ENCODE measurements around the gene DERL3.

DERL3 gene

DNA sequence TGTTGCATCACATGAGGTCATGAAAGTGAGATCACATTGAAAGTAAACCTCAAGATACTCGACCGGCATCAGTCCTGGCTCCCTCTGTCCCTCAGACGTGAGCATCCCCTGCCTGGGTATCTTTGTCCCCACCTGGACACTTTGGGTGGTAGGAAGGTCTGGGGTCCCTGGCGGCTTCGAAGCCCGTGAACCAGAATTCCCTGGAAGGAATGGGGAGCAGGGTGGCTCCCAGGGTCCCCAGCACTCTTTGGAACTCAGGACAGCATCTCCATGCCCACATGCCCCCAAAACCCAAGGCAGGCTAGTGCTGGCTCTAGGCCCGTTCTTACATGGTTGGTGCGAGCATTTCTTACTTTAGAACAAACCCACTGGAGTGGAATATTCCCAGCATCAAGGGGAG lies 7.5 kb downstream of the DERL3 start:
- no peak for DNase-seq

- DNase-seq: no peak
These were observed 8.9 kb downstream of the DERL3 start for GRCh38 chr22:23829845-23830372.

DNA sequence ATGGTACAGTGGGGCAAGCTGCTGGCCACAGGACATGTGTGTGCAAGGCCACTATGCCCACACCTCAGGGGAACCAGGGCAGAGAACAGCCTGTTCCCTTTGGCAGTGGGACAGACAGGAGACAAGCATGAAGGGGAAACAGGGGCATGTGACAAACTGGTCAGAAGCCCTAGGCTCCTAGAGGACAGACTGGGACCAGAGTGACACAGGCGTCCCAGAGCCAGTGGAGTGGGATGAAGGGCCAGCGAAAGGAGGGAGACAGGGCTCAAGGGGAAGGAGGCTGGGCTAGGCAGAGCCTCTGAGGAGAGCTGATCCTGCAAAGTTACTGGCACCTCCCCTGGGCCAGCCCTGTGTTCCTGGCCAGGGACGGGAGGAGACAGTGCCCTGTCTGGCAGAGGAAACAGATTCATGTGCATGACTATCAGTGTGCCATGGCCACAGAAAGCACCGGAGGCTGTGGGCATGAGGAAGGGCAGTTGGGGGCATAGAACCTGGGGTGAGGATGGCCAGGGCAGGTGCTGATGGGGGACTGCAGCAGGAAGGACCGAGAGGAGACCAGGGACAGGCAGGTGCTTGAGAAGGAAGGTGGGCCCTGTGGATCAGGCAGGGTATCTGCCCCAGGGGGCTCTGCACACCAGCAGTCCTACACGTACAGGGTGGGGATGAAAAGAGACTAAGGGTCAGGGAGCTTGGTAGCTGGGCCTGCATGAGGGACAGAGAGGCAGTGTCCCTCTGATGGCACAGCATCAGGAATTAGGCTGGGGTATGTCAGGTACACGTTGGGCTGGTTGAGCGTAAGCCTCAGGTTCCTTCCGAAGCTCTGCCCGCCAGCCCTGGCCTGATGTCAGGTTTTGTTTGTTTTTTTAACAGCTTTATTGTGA lies 9.8 kb downstream of the DERL3 start:
- no peak for DNase-seq

- no peak for DNase-seq
These were observed 11.3 kb downstream of the DERL3 start for GRCh38 chr22:23827351-23827995.

DNA sequence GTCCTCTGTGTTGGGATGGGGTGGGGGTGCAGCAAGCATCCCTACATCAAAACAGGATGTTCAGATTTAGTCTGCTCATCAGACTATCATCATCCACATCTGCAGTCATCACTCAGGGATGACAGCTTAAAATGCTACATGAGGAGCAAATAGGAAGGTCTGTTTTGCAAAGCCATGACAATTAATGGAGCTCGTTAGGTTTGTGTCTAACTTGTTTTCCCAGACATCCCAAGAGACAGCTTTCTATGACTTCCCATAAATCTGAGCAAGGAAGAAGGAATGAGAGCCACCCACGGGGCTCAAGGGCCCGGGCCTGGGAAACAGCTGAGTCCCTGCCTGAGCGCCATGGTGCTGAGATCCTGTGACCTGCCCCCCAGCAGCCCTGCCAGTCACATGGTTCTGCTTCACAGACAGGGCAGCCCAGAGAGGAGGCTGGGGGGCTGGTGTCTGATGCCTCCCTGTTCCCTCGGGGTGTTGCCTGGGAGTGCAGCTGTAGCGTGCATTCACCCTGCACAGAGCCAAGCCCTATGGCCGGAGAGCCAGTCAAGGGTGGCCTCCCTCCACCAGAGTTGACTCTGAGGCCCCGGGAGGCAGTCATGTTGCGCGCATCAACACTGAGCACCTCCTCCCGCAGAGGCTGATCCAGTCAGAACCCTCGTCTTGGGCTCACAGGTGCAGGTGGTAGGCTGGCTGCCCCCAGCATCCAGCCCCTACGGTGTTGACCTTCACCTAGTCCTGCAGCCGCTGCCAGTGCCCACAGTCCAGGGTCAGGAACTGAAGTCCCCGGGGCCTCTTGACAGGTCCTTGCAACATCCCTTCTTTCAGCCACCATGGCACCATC lies 12.1 kb downstream of the DERL3 start:
- no peak for DNase-seq

GRCh38 chr22:23825246-23825905 lies 13.4 kb downstream of the DERL3 start:
- no peak for DNase-seq

- DNase-seq: no peak
These were observed 14.1 kb downstream of the DERL3 start for GRCh38 chr22:23824476-23825245.

GRCh38 chr22:23823331-23823791 lies 15.4 kb downstream of the DERL3 start:
- no peak for DNase-seq

DNA sequence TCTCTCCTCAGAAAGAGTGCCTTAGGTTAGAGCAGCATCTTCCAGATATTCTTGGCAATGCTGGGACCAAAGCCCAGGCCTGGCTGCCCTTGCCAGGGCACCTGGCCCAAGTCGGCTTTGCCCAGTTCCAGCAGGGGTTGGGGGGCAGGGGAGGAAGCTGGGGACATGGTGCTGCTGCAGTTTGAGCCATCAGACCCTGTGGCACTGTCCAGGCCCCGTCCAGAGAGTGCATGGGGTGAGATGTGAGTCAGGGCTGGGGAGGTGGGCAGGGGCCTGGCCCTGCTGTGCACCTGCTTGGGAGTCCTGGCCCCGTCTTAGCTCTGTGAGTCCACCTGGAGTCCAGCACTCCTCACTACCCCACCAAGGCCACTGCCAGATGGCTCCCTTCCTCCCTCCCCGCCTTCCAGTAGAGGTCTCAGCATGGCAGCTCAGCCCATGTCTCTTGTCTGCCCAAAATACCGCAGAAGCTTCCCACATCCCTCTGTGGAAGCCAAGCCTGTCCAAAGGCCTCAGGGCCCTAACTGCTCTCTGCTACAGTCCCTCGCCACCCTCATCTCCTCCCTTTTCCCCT lies 16.6 kb downstream of the DERL3 start:
- no peak for DNase-seq

DNA sequence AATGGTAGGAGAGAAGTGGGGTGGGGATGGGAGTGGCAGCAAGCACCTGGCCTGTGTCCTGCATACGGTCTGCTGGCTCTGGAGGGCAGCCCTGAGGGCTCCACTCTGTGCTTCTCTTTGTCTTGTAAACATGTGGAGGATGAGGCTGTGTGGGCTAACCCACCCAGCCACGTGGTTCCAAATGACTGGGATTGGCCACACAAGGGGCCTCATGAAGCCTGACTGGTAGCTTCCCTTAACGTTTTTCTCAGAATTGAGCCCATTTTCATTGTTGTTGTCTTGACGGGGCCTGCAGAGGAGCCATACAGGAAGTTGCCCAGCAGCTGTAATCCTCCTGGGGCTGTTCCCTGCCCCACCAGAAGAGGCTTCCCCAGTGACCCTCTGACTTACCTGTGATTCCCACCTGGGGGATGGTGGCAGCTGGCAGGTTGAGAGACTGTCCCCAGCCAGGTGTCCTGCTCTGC lies 18.0 kb downstream of the DERL3 start:
- DNase-seq: no peak

DNA sequence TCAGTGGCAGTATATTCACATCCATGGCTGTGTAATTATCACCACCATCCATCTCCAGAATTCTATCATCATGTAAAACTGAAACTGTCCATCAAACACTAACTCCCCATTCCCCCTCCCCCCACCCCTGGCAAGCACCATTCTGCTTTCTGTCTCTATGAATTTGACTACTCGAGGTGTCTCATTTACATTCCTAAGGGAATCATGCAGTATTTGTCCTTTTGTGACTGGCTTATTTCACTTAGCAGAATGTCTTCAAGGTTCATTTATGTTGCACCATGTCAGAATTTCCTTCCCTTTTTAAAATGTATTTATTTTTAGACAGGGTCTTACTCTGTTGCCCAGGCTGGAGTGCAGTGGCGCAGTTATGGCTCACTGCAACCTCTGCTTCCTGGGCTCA lies 20.3 kb downstream of the DERL3 start:
- DNase-seq: no peak

DNA sequence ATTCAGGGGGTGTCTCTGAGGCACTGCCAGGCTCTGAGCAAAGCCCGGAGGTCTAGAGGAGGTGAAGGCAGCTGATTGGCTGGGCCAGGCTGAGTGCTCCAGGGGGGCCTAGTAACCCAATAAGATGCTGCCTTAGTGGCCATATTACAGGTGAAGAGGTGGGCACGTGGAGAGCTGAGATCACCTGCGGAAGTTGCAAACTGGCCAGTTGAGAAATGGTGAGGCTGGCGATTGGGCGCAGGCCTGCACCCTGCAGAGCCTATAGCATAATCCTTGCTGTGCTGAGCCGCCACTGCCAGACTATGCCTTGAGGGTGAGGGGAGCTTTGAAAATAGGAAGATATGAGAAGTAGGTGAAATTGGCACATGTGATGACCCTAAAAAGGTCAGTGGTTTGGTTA lies 21.7 kb downstream of the DERL3 start:
- no peak for DNase-seq

- no peak for DNase-seq
These were observed 22.4 kb downstream of the DERL3 start for GRCh38 chr22:23816156-23816976.

DNA sequence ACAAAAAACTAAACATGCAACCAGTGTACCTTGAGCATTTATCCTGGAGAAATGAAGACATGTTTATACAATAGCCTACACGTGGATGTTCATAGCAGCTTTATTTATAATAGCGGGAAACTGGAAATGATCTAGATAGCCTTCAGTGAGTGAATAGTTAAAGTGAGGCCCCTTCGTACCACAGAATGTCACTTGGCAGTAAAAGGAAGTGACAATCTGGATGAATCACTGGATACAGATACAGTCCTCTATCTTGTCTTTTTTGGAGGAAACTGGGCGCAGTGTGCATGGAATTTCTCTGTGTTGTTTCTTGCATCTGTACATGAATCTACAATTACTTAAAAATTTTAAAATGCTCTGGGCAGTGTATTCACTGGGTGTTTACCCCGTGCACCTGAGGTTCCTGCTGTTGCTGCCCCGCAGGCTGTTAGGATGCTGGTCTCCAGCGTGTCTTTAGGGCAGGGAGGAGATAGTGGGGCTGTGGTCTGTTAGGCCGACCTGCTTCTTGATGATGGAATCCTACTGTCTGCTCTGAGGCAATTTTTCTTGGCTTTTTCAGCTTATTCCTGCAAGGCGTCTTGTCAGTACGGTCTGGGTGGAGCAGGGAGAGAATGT lies 23.2 kb downstream of the DERL3 start:
- DNase-seq: no peak

DNA sequence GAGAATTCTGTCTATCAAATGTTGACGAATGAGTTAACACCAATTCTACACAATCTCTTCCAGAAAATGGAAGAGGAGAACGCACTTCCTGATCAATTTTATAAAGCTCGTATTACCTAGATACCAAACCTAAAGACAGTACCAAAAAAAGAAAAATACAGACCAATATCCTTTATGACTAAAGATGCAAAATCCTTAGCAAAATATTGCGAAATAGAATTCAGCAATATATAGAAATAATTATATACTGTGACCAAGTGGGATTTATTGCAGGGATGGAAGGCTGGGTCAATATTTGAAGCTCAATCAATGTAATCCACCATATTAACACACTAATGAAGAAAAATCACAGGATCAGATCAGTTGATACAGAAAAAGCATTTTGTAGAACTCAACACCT lies 26.4 kb downstream of the DERL3 start:
- DNase-seq: no peak

- DNase-seq: no peak
These were observed 32.0 kb downstream of the DERL3 start for GRCh38 chr22:23806837-23807236.

- DNase-seq: no peak
These were observed 34.0 kb downstream of the DERL3 start for GRCh38 chr22:23804781-23805291.

DNA sequence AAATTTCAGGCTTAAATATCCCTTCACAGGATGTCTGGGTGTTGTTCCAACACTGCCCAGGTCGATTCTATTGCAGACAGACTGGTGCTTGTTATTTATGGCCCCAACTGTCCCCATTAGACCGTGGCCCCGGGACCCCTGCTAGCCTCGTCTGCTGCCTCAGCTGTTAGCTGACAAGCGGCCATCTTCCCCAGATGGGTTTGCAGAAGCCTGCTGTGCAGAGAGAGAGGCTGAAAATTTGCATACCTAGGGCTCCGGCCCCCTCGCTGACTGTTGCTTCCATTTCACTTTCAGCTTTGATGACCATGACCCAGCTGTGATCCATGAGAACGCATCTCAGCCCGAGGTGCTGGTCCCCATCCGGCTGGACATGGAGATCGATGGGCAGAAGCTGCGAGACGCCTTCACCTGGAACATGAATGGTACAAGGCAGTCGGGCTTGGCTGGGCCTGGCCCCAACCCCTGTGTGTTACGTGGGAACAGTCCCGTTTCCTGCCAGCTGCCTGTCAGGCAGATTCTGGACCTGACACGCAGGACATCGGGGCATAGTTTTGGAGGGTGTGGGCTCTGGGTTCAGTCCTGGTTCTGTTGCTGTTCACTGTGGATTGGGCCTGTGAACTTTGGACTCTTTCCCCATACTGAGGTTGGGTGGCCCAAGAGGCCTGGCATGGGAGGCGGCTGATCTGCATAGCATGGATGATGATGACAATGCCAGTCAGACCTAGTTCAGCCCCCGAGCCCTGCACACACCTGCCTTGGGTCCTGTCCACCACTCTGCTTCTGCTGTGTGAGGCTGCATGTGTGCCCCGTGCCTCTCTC lies 35.6 kb downstream of the DERL3 start:
- no peak for DNase-seq

Measured in effector CD4-positive, alpha-beta T cell (primary cell).